A549 (cell line): Measurements from ENCODE around the gene ARL6. TPM values are rescaled to one million over a fixed set of nuclear protein-coding genes. Genes with fewer than 3 reads are reported as not detected.
A peak's percentile ranks its signal among the peaks of the same experiment; 100 is the strongest.

Experiments used
- ATAC-seq, 2 experiments: fragments of 200-7000 bp in 1 of 2; fragments of >200 bp in 1 of 2; cut with Nextera tagmentation in 1 of 2; cut with Tn5 transposase in 1 of 2; 3 replicates each; pipeline versions ENCODE4 v1.8.0 to v1.9.1; 2018 to 2020; ENCODE audit warnings: mild to moderate bottlenecking in 1 of 2, moderate library complexity in 1 of 2
- CTCF ChIA-PET: fragments of 300-600 bp; sonication (Branson Sonifier 250); formaldehyde crosslinking; extraction: SDS; loops from one replicate; lab custom pipeline; 2021; ENCODE audit warnings: antibody characterized with exemption, inconsistent platforms; lab: Yijun Ruan, JAX
- POLR2A ChIA-PET: fragments of 350-600 bp; formaldehyde crosslinking; extraction: SDS; loops from one replicate; lab custom pipeline; 2021; ENCODE audit warnings: antibody characterized with exemption, inconsistent platforms; lab: Yijun Ruan, JAX
- DNase-seq, 2 experiments: peaks; one replicate each; pipeline versions ENCODE4 v3.0.0 to v3.0.0-alpha.2; 2011 to 2016; ENCODE audit warnings: low read depth in 1 of 2, low spot score in 1 of 2
- FAIRE-seq: peaks from 2 replicates; lab custom pipeline; 2011; peaks lifted over from hg19 to GRCh38; lab: Jason Lieb, UNC
- H3K27ac ChIP-seq, 2 experiments: fragments of >200 bp; sonication (Bioruptor Twin); formaldehyde crosslinking; 3 replicates each; pipeline ENCODE4 v1.5.1; 2016 to 2017
- H3K4me1 ChIP-seq: fragments of >200 bp; sonication (Bioruptor Twin); formaldehyde crosslinking; 3 replicates; pipeline ENCODE4 v1.6.1; 2016
- H3K4me2 ChIP-seq: fragments of >200 bp; sonication (Bioruptor Twin); formaldehyde crosslinking; 3 replicates; pipeline ENCODE4 v1.6.1; 2016
- H3K4me3 ChIP-seq: fragments of >200 bp; sonication (Bioruptor Twin); formaldehyde crosslinking; 3 replicates; pipeline ENCODE4 v1.5.1; 2016
- H3K9me3 ChIP-seq: fragments of >200 bp; sonication (Bioruptor Twin); formaldehyde crosslinking; 3 replicates; pipeline ENCODE4 v1.6.1; 2016
- BHLHE40 ChIP-seq: IDR thresholded peaks from 2 replicates; pipeline ENCODE4 v1.6.1; 2012; ENCODE audit warnings: low read depth, low read length, inconsistent platforms
- CBX2 ChIP-seq: fragments of 200-600 bp; sonication (generic); IDR thresholded peaks from 2 replicates; pipeline ENCODE4 v1.6.1; 2016; ENCODE audit warnings: low read depth, mild to moderate bottlenecking, borderline replicate concordance
- CHD4 ChIP-seq: fragments of 200-600 bp; sonication (generic); IDR thresholded peaks from 2 replicates; pipeline ENCODE4 v1.6.1; 2016; ENCODE audit warnings: antibody characterized with exemption, mild to moderate bottlenecking, borderline replicate concordance
- EHMT2 ChIP-seq: fragments of 200-600 bp; sonication (generic); IDR thresholded peaks from 2 replicates; pipeline ENCODE4 v1.6.1; 2016; ENCODE audit warnings: antibody characterized with exemption, low read depth, mild to moderate bottlenecking, moderate library complexity
- EP300 ChIP-seq, 2 experiments: fragments of >200 bp; sonication (Bioruptor Twin); formaldehyde crosslinking; IDR thresholded peaks; 2 replicates in 1 of 2; 3 replicates in 1 of 2; pipeline ENCODE4 v1.6.1; 2016 to 2017
- FOSL2 ChIP-seq, 2 experiments: fragments of 450-650 bp in 1 of 2; fragments of >200 bp in 1 of 2; sonication (Bioruptor Twin) in 1 of 2; formaldehyde crosslinking; IDR thresholded peaks; 2 replicates each; pipeline versions ENCODE4 v1.5.0 to v1.6.1; 2016 to 2020; ENCODE audit warnings: mild to moderate bottlenecking in 1 of 2, moderate library complexity in 1 of 2
- GATA3 ChIP-seq: IDR thresholded peaks from 2 replicates; pipeline ENCODE4 v1.6.1; 2012; ENCODE audit warnings: borderline replicate concordance
- HDAC2 ChIP-seq: fragments of 200-600 bp; sonication (generic); IDR thresholded peaks from 2 replicates; pipeline ENCODE4 v1.6.1; 2016
- HEYL ChIP-seq: fragments of 250-450 bp; sonication (Bioruptor Pico); IDR thresholded peaks from 2 replicates; pipeline ENCODE4 v1.8.0; 2021; ENCODE audit warnings: mild to moderate bottlenecking, moderate library complexity
- KDM1A ChIP-seq: fragments of 200-600 bp; sonication (generic); IDR thresholded peaks from 2 replicates; pipeline ENCODE4 v1.6.1; 2016; ENCODE audit warnings: low read depth, mild to moderate bottlenecking
- MAZ ChIP-seq: fragments of 150-350 bp; IDR thresholded peaks from 2 replicates; pipeline ENCODE4 v1.6.1; 2014; ENCODE audit warnings: antibody characterized with exemption, low read depth, low read length, borderline replicate concordance
- NFE2L2 ChIP-seq: fragments of 150-350 bp; conservative IDR thresholded peaks from 2 replicates; pipeline ENCODE4 v1.6.1; 2014; ENCODE audit warnings: low read length
- POLR2A ChIP-seq: IDR thresholded peaks from 2 replicates; pipeline ENCODE4 v1.6.1; 2012; ENCODE audit warnings: mild to moderate bottlenecking, low read length
- POLR2AphosphoS2 ChIP-seq: conservative IDR thresholded peaks from 2 replicates; pipeline ENCODE4 v1.6.1; 2012; ENCODE audit warnings: low read length, improper control_type of control experiment, inconsistent platforms
- RAD21 ChIP-seq, 2 experiments: fragments of >200 bp in 1 of 2; sonication (Bioruptor Twin) in 1 of 2; formaldehyde crosslinking in 1 of 2; IDR thresholded peaks in 1 of 2; conservative IDR thresholded peaks in 1 of 2; 2 replicates in 1 of 2; 3 replicates in 1 of 2; pipeline ENCODE4 v1.6.1; 2012 to 2018; ENCODE audit warnings: inconsistent platforms in 1 of 2
- RARB ChIP-seq: fragments of 250-450 bp; sonication (Bioruptor Pico); IDR thresholded peaks from 2 replicates; pipeline ENCODE4 v1.8.0; 2021; ENCODE audit warnings: mild to moderate bottlenecking, moderate library complexity
- RCOR1 ChIP-seq: fragments of 150-350 bp; IDR thresholded peaks from 2 replicates; pipeline ENCODE4 v1.6.1; 2014; ENCODE audit warnings: antibody characterized with exemption, low read length, low read depth
- RFX5 ChIP-seq: fragments of 450-650 bp; IDR thresholded peaks from 2 replicates; pipeline ENCODE4 v1.7.1; 2014; ENCODE audit warnings: antibody characterized with exemption, mild to moderate bottlenecking, moderate library complexity
- SMC3 ChIP-seq: fragments of >200 bp; sonication (Bioruptor Twin); formaldehyde crosslinking; IDR thresholded peaks from 3 replicates; pipeline ENCODE4 v1.6.1; 2018; ENCODE audit warnings: inconsistent platforms
- TFCP2L1 ChIP-seq: fragments of 250-450 bp; sonication (Bioruptor Pico); IDR thresholded peaks from 2 replicates; pipeline ENCODE4 v1.5.0; 2021; ENCODE audit warnings: mild to moderate bottlenecking
- TP53 ChIP-seq: fragments of 250-450 bp; sonication (Bioruptor Pico); IDR thresholded peaks from 2 replicates; pipeline ENCODE4 v1.5.0; 2021; ENCODE audit warnings: mild to moderate bottlenecking, moderate library complexity
- whole genome bisulfite sequencing: methylation state at CpG from one replicate; pipeline ENCODE4 v1.1.6; 2017; ENCODE audit errors: missing lambda C conversion rate; 5-methylcytosine and 5-hydroxymethylcytosine counted together
- polyA plus RNA-seq, 4 experiments: library from polyadenylated mRNA; depleted of rRNA in 3 of 4; stranded (reverse); fragments of >200 nt; fragmentation: RNase III in 1 of 4; extraction: RNeasy Plus Mini Kit Qiagen cat#74134 plus additional on column Dnase treatment in 1 of 4; gene quantifications; 2 replicates in 3 of 4; 3 replicates in 1 of 4; pipeline ENCODE4 v1.2.3, GENCODE V29; 2011 to 2017
- TF ChIP-seq, protein P1 (sequence below): fragments of >200 bp; sonication (Bioruptor Twin); formaldehyde crosslinking; IDR thresholded peaks from 2 replicates; pipeline ENCODE4 v1.6.1; 2016
- TF ChIP-seq, protein P2 (sequence below): fragments of >200 bp; sonication (Bioruptor Twin); formaldehyde crosslinking; IDR thresholded peaks from 3 replicates; pipeline ENCODE4 v1.5.1; 2016
- TF ChIP-seq, protein P3 (sequence below): IDR thresholded peaks from 2 replicates; pipeline ENCODE4 v1.6.1; 2012; ENCODE audit warnings: low read depth, borderline replicate concordance

ARL6 gene
- polyA plus RNA-seq, 2 of the 4 experiments (the other 2 are of a cell fraction) = 7.3 to 11.7 TPM

DNA sequence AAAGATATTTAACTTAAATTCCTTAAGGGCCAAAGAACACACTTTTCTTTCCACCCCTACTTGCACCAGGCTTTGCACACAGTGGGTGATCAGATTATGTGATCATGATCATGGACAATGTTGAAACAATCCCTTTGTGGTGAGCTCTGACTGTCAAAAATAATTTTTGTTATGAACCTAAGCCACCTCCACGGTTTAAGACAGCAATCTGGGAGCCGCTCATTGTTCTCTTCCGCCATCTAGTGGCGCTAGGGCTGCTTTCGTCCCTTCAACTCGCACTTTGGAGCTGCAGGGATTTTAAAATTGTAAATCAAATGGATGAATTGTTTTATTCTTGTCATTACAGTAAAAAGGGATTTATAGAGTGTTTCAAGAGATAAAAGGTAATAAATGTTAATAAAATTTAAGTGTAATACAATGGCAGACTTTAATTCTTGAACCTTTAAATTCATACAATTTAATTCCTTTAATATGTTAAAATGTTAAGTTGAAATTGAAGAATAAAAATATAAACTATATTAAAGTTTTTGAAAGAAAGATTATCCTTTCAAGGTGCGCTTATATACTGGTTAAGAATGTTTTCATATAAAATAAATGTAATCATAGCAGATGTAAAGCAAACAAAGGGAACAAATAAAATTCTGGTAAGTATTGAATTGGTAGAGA, 45.3 kb upstream of the ARL6 start:
- CTCF ChIA-PET = interaction anchor here (0.6 to 2.0 kb wide), 18 partner anchors 9 to 928 kb away, joined by 3 to 7 read pairs (median 4); no protein-coding TSS in a partner anchor
- POLR2A ChIA-PET = no interaction called here
- ATAC-seq (peak; percentile 86 to 91), DNase-seq (peak; percentile 8 to 69)
- H3K4me2 ChIP-seq = peak overlapping the region; percentile 56
- TF ChIP-seq RARB = no peak
- TF ChIP-seq POLR2A = no peak
- TF ChIP-seq MAZ = no peak
- no peak for TF ChIP-seq CHD4
- TF ChIP-seq KDM1A = no peak
- TF ChIP-seq, protein P1, sequence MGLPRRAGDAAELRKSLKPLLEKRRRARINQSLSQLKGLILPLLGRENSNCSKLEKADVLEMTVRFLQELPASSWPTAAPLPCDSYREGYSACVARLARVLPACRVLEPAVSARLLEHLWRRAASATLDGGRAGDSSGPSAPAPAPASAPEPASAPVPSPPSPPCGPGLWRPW = no peak
- TF ChIP-seq, protein P2, sequence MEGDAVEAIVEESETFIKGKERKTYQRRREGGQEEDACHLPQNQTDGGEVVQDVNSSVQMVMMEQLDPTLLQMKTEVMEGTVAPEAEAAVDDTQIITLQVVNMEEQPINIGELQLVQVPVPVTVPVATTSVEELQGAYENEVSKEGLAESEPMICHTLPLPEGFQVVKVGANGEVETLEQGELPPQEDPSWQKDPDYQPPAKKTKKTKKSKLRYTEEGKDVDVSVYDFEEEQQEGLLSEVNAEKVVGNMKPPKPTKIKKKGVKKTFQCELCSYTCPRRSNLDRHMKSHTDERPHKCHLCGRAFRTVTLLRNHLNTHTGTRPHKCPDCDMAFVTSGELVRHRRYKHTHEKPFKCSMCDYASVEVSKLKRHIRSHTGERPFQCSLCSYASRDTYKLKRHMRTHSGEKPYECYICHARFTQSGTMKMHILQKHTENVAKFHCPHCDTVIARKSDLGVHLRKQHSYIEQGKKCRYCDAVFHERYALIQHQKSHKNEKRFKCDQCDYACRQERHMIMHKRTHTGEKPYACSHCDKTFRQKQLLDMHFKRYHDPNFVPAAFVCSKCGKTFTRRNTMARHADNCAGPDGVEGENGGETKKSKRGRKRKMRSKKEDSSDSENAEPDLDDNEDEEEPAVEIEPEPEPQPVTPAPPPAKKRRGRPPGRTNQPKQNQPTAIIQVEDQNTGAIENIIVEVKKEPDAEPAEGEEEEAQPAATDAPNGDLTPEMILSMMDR = peak; percentile 85
- no peak for TF ChIP-seq FOSL2 (IDR thresholded peaks at IDR 0.05)
- no peak for TF ChIP-seq FOSL2 (CRISPR knock-in tag; IDR thresholded peaks at IDR 0.05)
- no peak for TF ChIP-seq HEYL (CRISPR knock-in tag)
- peak; percentile 79 to 82 for TF ChIP-seq RAD21 (conservative IDR thresholded peaks at IDR 0.05 in 1 of 2, IDR thresholded peaks at IDR 0.05 in 1 of 2)
- TF ChIP-seq SMC3 = peak; percentile 64
- no peak for TF ChIP-seq TFCP2L1
- TF ChIP-seq, all 56 proteins: peak for 3
- H3K27ac ChIP-seq = no peak overlapping the region
- H3K4me3 ChIP-seq = no peak overlapping the region
- no peaks in the 10 kb centered on the region for H3K9me3 ChIP-seq
- H3K4me1 ChIP-seq = no peaks in the 10 kb centered on the region
- WGBS = 4% methylated on average over 7 of the region's 7 CpGs
- FAIRE-seq = no peak

DNA sequence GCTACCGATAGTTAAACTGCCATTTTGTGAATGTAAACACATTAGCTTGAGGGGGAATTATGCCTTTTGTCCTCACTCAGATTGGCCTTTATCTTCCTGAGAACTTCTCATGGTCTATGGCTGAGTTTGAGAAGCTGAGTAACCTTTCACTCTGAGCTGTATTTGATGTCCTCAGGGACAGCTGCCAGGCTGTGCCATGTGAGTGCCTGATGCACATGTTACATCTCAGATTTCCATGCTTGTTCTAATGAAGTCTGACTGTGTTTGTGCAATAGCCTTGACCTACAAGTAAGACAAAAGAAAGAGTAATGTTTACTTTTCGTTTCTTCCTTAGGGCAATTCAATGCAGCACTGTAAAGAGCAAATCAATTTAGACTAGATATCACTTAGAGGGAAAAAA, 44.1 kb upstream of the ARL6 start:
- ChIA-PET POLR2A (no interaction called here), CTCF (interaction anchor here (0.5 to 2.0 kb wide), 5 partner anchors 15 to 925 kb away, joined by 3 to 6 read pairs (median 4); no protein-coding TSS in a partner anchor)
- FAIRE-seq = no peak
- DNase-seq = no peak
- no peak for ATAC-seq
- H3K4me1 ChIP-seq = no peaks in the 10 kb centered on the region
- WGBS = 1% methylated on average over 2 of the region's 2 CpGs
- no peak overlapping the region for H3K4me2 ChIP-seq
- H3K9me3 ChIP-seq = no peaks in the 10 kb centered on the region
- no peak overlapping the region for H3K4me3 ChIP-seq
- no peak overlapping the region for H3K27ac ChIP-seq
- TF ChIP-seq GATA3 (no peak), CHD4 (no peak), RCOR1 (no peak), POLR2AphosphoS2 (no peak), EHMT2 (no peak), FOSL2 (IDR thresholded peaks at IDR 0.05) (no peak), FOSL2 (CRISPR knock-in tag; IDR thresholded peaks at IDR 0.05) (no peak), HDAC2 (no peak), TP53 (CRISPR knock-in tag) (no peak), EP300 (IDR thresholded peaks at IDR 0.05) (no peak), RAD21 (conservative IDR thresholded peaks at IDR 0.05 in 1 of 2, IDR thresholded peaks at IDR 0.05 in 1 of 2) (no peak), NFE2L2 (no peak)
- TF ChIP-seq, protein P3, sequence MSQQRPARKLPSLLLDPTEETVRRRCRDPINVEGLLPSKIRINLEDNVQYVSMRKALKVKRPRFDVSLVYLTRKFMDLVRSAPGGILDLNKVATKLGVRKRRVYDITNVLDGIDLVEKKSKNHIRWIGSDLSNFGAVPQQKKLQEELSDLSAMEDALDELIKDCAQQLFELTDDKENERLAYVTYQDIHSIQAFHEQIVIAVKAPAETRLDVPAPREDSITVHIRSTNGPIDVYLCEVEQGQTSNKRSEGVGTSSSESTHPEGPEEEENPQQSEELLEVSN = no peak

DNA sequence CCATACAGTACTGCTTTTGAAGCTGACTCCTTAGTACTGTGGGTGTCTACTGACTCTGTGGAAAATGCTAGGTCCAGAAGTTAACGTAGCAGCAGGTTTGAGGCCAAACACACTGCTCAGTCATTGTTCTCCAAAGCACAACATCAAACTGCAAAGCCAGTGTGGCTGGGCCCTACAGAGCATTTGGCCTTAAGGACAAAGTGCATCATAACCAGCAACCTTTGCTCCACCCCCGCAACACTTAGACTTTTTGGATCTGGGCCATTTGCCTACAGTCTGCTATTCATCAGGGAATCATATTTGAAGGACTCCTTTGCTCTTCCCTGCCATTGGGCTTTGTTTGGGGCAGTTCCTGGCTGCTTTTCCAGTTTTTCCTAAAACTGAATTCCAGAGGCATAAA, 43.1 kb upstream of the ARL6 start:
- 12% methylated on average over 2 of the region's 2 CpGs for WGBS
- POLR2A ChIA-PET = no interaction called here
- FAIRE-seq = no peak
- H3K27ac ChIP-seq = no peak overlapping the region
- TF ChIP-seq HEYL (CRISPR knock-in tag) (no peak), CBX2 (no peak), TFCP2L1 (no peak), RFX5 (no peak), BHLHE40 (no peak)
- TF ChIP-seq, protein P3 = no peak
- TF ChIP-seq, all 56 proteins: peak for 0
- no peak for DNase-seq
- no peaks in the 10 kb centered on the region for H3K4me1 ChIP-seq
- no peak overlapping the region for H3K4me3 ChIP-seq
- CTCF ChIA-PET = no interaction called here
- no peak for ATAC-seq
- H3K9me3 ChIP-seq = no peaks in the 10 kb centered on the region
- H3K4me2 ChIP-seq = no peak overlapping the region
